ENCODE measurements around the gene SLC66A1.

SLC66A1 gene

DNA sequence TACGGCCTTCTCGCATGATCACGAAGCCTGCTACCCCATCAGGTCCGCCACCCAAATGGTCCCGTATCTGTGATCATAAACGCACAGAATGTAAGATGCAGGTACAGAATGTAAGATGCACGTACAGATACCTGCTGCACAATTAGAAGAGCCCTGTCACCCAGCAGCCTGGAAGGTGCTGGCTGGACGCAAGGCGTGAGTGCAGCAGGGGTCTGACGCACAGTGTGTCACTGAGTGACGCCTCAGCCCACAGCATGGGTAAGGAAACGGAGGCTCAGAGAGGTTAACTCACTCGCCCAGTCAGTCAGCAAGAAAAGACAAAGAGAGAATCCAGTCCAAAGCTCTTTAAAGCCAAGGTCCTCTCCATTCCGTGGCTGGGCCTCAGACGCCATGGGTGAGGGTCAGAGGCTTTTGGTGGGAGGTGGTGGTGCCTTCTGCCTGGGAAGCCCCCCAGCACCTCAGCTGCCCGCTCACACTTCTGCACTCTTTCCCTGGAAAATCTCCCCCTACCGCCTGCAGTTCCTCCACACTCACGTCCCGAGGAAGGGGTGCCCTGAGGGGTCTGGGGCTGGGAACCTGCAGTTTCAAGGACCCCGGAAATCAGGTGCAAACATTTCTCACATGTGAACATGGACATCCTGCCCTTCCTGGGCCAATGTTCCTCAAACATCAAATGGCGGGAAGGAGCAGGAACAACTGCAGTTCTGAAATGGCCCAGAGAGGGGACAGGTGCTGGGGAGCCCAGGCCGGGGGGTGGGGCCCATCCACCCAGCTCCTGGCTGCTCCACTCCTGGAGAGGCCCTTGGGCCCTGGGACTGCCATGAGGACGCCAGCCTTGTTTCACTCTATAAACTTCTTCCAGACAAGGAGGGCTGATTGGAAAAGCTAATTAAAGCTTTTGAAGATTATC, 59.4 kb downstream of the SLC66A1 start:
- no peak for DNase-seq (ENCODE audit: low read depth)
- no peak for TF ChIP-seq CTCF (conservative IDR thresholded peaks at IDR 0.05; ENCODE audit: low read depth, low read length)
- H3K4me3 ChIP-seq (ENCODE audit: low read length): no peak overlapping the region

GRCh38 chr1:19372136-19372514, 60.0 kb downstream of the SLC66A1 start:
- TF ChIP-seq CTCF (conservative IDR thresholded peaks at IDR 0.05; ENCODE audit: low read depth, low read length): no peak

DNA sequence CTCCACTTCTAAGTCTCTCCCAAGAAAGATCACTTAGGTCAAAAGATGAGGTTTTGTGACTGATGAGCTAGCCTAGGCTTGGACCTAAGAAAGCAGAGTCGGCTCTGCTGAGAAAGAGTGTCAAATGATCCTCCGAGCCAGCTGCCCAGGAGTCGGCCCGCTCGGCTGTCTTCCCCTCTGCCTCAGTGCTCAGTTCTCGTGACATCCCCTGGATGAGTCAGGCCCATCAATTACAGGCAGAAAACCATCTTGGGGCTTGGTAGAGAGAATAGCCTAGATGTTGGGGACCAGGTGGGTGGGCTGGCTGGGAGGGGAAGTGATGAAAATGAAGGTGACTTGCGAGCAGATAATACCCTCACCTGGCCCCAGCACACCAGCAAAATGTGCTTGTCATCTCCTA, 60.5 kb downstream of the SLC66A1 start:
- TF ChIP-seq CTCF (conservative IDR thresholded peaks at IDR 0.05; ENCODE audit: low read depth, low read length): no peak
- DNase-seq (ENCODE audit: low read depth): no peak
- no peak overlapping the region for H3K4me3 ChIP-seq (ENCODE audit: low read length)

More at GRCh38 chr1:19372136-19372514, 60.0 kb downstream of the SLC66A1 start:
- no peak for DNase-seq (ENCODE audit: low read depth)
- no peak overlapping the region for H3K4me3 ChIP-seq (ENCODE audit: low read length)

- no peak for TF ChIP-seq CTCF (conservative IDR thresholded peaks at IDR 0.05; ENCODE audit: low read depth, low read length)
- no peak for DNase-seq (ENCODE audit: low read depth)
- no peak overlapping the region for H3K4me3 ChIP-seq (ENCODE audit: low read length)
Measured at GRCh38 chr1:19373211-19374082, 61.3 kb downstream of the SLC66A1 start.

- TF ChIP-seq CTCF (conservative IDR thresholded peaks at IDR 0.05; ENCODE audit: low read depth, low read length): peak; percentile 27
- H3K4me3 ChIP-seq (ENCODE audit: low read length): no peak overlapping the region
- DNase-seq (ENCODE audit: low read depth): no peak
Measured at GRCh38 chr1:19374083-19374801, 62.1 kb downstream of the SLC66A1 start.

DNA sequence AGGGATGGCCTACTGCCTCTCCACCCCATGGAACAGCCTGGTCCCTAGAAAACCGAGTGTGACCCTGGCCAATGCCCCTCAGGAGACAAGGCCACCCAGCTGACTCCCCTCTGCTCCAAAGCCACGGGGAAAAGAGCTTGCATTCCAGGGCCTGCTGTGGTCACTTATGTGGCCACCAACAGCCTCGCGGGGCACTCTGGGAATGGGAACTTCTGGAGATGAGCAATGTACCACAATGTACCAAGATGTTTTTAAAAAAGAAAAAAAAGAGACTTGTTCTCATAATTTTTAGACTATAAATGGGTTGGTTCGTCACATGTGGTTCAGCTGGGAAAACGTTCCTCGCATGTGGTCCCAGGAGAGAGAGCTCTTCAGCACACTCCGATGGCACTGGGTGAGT, 62.8 kb downstream of the SLC66A1 start:
- H3K4me3 ChIP-seq (ENCODE audit: low read length): no peak overlapping the region
- no peak for DNase-seq (ENCODE audit: low read depth)
- TF ChIP-seq CTCF (conservative IDR thresholded peaks at IDR 0.05; ENCODE audit: low read depth, low read length): no peak

All from retinal pigment epithelial cell (primary cell).